Adipose tissue (tissue), 3 donors: Measurements from ENCODE around the gene IL5RA. TPM values are rescaled to one million over a fixed set of nuclear protein-coding genes. Genes with fewer than 3 reads are reported as not detected.

Experiments
- H3K27ac ChIP-seq: one replicate; pipeline ENCODE4 v1.5.1; 2013; ENCODE audit warnings: low read depth, low read length
- WGBS, 3 donors: extraction: QIAGEN DNeasy Blood & Tissue Kit; methylation state at CpG; one replicate each; pipeline ENCODE4 v1.1.7; 2013; 5-methylcytosine and 5-hydroxymethylcytosine counted together
- polyA plus RNA-seq, 3 donors: library from polyadenylated mRNA; stranded (reverse); fragments of 200-250 nt; gene quantifications; one replicate each; pipeline ENCODE4 v1.2.3, GENCODE V29; 2013
- donor health status: healthy with polysubstance abuse.
- donor health status: Bipolar disorder and iron deficiency.
- donor health status: healthy.

Gene IL5RA, protein sequence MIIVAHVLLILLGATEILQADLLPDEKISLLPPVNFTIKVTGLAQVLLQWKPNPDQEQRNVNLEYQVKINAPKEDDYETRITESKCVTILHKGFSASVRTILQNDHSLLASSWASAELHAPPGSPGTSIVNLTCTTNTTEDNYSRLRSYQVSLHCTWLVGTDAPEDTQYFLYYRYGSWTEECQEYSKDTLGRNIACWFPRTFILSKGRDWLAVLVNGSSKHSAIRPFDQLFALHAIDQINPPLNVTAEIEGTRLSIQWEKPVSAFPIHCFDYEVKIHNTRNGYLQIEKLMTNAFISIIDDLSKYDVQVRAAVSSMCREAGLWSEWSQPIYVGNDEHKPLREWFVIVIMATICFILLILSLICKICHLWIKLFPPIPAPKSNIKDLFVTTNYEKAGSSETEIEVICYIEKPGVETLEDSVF
- under 1 TPM in 2 of 3 donors, not detected in 1; 0.05 to 0.07 TPM for polyA plus RNA-seq

DNA sequence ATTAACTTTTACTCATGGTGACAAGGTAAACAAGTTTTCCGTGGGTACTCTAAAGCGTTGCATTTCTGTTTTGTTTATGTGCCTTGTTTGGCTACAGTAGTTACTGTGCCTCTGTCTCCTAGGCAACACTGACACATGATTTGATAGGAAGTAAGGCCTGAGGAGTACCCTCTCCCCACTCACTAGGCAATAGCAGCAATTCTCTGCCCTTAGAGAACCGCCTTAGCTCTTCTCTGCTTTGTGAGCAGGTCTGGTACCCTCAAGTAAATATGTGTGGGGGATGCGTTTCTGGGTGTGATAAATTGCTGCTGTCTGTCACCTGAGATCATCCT is at the start of gene IL5RA:
Gene IL5RA, minus strand, starts transcription at position 76 of the 332 bp plus-strand sequence. CDS start 5,390 bp downstream, outside the sequence.
- no peak within 1 kb of the TSS for H3K27ac ChIP-seq
- WGBS, 3 donors = 25 to 54% (median 45%) methylated on average over 4 of the region's 4 CpGs

- WGBS, 3 donors = 93 to 94% (median 93%) methylated on average over 8 of the region's 8 CpGs
- H3K27ac ChIP-seq = no peak overlapping the region
These were observed 47.3 kb upstream of the IL5RA start for GRCh38 chr3:3157484-3157883.

GRCh38 chr3:3154879-3155610 is 44.9 kb upstream of the IL5RA start:
- no peak overlapping the region for H3K27ac ChIP-seq
- 90 to 94% (median 92%) methylated on average over 5 of the region's 5 CpGs for WGBS, 3 donors

DNA sequence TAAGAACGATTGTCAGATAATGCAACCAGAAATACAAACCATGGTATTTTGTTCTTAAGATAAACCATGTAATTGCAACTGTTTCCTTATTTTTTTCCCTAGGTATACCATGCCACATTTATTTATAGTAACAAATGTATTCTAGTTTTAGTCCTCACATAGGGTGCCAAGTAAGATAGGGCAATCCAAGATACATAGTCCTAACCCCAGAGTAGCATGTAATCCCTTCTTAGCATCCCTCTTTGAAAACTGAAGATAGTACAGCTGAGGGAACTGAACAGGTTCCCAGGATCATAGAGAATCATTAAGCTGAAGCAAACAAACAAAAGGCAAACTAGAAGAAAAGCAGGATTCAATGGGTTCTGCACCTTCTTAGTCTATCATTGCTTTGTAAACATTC is 41.3 kb upstream of the IL5RA start:
- no peak overlapping the region for H3K27ac ChIP-seq
- 32 to 82% (median 74%) methylated on average over 1 of the region's 1 CpG for WGBS, 3 donors

DNA sequence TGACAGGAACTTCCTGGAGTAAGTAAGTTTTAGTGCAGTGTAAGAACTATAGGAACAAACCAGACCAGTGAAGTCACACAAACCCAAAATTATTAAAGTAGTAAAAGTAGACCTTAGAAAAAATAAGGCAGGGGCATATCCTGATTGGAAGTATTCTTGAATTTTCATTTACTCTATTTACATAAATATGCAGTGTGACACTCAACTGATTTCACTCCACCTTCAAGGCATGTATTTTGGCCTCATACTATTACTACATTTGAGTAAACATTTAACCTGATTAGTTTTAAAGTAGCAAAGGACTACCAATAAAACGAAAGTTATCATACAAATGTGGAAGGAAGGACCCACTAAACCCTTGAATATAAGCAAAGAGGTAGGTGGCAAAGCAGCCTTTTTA is 39.4 kb upstream of the IL5RA start:
- WGBS, 3 donors = 55 to 84% (median 80%) methylated on average over 1 of the region's 1 CpG
- no peak overlapping the region for H3K27ac ChIP-seq

- WGBS, 3 donors = 86 to 95% (median 92%) methylated on average over 8 of the region's 8 CpGs
- no peak overlapping the region for H3K27ac ChIP-seq
These were observed 35.7 kb upstream of the IL5RA start for GRCh38 chr3:3145831-3146230.

DNA sequence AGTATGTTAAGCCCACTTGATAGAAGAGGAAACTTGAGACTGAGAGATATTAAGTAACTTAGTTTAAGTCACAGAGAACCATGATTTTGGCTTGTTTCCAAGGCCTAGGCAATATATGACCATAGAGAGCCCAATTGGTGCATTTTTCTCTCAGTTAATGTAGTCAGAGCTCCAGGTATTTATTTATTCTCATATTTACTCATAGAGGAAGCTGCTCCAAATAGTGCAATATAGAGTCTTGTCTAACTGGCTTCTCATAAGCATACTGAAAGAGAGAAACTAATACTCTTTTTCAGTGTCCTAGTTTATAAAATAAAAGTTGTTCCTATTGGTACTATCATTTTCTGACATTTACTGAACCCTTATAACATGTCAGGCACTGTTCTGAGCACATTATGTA is 31.8 kb upstream of the IL5RA start:
- no peak overlapping the region for H3K27ac ChIP-seq

- 88 to 94% (median 92%) methylated on average over 6 of the region's 6 CpGs for WGBS, 3 donors
- H3K27ac ChIP-seq = no peak overlapping the region
These were observed 27.4 kb upstream of the IL5RA start for GRCh38 chr3:3137526-3137925.

- no peak overlapping the region for H3K27ac ChIP-seq
- WGBS, 3 donors = 95 to 99% (median 97%) methylated on average over 4 of the region's 4 CpGs
These were observed 24.7 kb upstream of the IL5RA start for GRCh38 chr3:3134750-3135448.

GRCh38 chr3:3133500-3133899 is 23.3 kb upstream of the IL5RA start:
- 78 to 87% (median 86%) methylated on average over 6 of the region's 6 CpGs for WGBS, 3 donors
- H3K27ac ChIP-seq = no peak overlapping the region

GRCh38 chr3:3129579-3129978 is 19.4 kb upstream of the IL5RA start:
- H3K27ac ChIP-seq = no peak overlapping the region
- WGBS, 3 donors = 62 to 76% (median 65%) methylated on average over 5 of the region's 5 CpGs

GRCh38 chr3:3127432-3128010 is 17.3 kb upstream of the IL5RA start:
- WGBS, 3 donors = 27 to 40% (median 37%) methylated on average over 20 of the region's 20 CpGs
- peak overlapping the region; percentile 29 for H3K27ac ChIP-seq

GRCh38 chr3:3126477-3127431 is 16.6 kb upstream of the IL5RA start, which contains the start of gene TRNT1:
TSS of gene TRNT1 (plus strand) at chr3:3126940. CDS start at chr3:3129041, 2,101 bp downstream.
- 0 to 1% (median 1%) methylated on average over 86 to 100 of the region's 100 CpGs for WGBS, 3 donors
- H3K27ac ChIP-seq = peak within 1 kb of the TSS; percentile 29

GRCh38 chr3:3125977-3126376 is 15.8 kb upstream of the IL5RA start:
- H3K27ac ChIP-seq = no peak overlapping the region
- WGBS, 3 donors = 88 to 92% (median 91%) methylated on average over 24 of the region's 24 CpGs

GRCh38 chr3:3119393-3119851 is 9.2 kb upstream of the IL5RA start:
- 68 to 76% (median 71%) methylated on average over 4 of the region's 4 CpGs for WGBS, 3 donors
- no peak overlapping the region for H3K27ac ChIP-seq

DNA sequence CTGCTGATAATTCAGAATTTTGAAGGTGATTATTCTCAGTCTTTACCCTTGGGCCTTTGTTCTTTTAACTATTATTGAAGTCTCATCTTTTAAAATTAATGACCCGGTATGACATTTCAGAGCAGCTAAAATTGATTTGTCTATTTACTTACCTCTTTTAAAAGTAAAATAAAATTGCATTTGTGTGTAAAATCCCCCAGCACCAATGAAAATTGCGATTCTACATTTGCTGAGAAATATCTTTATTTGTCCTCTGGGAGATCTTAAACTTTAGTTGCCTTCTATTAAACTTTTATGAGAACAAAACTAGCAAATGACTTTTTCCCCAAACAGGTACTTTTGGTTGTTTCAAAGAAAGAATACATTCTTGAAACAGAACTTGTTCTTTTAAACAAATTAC is 7.5 kb upstream of the IL5RA start:
- no peak overlapping the region for H3K27ac ChIP-seq
- WGBS, 3 donors = 65 to 84% (median 80%) methylated on average over 2 of the region's 2 CpGs

GRCh38 chr3:3113042-3113709 is 3.0 kb upstream of the IL5RA start:
- no peak overlapping the region for H3K27ac ChIP-seq
- 40 to 80% (median 67%) methylated on average over 4 of the region's 4 CpGs for WGBS, 3 donors
